Glomerular endothelial cell (primary cell): ENCODE results near the gene DEFB114. TPM values are rescaled to one million over a fixed set of nuclear protein-coding genes. Genes with fewer than 3 reads are reported as not detected.

Experiments
- DNase-seq: peaks from one replicate; pipeline ENCODE4 v3.0.0-alpha.2; 2011; ENCODE audit warnings: low read depth, low spot score; ENCODE audit errors: extremely low read depth
- total RNA-seq: library from RNA; depleted of rRNA; stranded (reverse); fragments of >200 nt; gene quantifications from 2 replicates; pipeline ENCODE4 v1.2.3, GENCODE V29; 2015

Gene DEFB114
- total RNA-seq, 1 donor from 2014 or later = not detected

GRCh38 chr6:49937811-49938210 is 26.2 kb downstream of the DEFB114 start:
- DNase-seq = no peak

DNA sequence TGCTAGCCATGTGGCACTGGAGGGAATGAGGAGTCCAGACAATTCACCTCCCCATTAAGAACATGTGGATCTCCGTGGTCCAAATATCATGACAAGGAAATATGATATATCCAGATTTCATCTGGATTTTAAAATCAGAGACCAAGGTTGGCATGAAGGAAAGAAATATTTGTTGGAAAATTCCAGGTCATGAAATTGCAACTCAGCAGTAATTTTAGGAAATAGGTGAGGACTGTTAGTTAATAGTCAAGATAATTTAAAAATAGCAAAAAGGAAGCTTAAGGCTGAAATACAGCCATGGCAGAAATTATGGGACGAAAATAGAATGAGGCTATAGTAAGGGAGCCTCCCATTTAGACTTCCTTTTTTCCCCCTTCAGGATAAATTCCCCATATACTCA is 26.9 kb downstream of the DEFB114 start:
- DNase-seq = no peak

DNA sequence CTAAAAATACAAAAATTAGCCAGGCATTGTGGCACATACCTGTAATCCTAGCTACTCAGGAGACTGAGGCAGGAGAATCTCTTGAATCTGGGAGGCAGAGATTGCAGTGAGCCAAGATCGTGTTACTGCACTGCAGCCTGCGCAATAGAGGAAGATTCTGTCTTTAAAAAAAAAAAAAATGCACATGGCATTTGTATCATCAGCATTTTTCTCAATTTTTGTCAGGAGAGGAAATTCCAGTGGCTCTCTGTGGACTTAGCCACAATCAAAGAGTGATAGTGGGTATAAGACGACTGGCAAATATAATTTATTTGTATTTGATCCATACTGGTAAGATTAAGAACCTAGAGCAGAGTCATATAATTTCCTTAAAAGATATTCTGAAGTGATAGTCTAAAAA is 28.6 kb downstream of the DEFB114 start:
- no peak for DNase-seq

GRCh38 chr6:49934770-49935169 is 29.2 kb downstream of the DEFB114 start:
- no peak for DNase-seq

- no peak for DNase-seq
These were observed 30.4 kb downstream of the DEFB114 start for GRCh38 chr6:49933526-49933925.

DNA sequence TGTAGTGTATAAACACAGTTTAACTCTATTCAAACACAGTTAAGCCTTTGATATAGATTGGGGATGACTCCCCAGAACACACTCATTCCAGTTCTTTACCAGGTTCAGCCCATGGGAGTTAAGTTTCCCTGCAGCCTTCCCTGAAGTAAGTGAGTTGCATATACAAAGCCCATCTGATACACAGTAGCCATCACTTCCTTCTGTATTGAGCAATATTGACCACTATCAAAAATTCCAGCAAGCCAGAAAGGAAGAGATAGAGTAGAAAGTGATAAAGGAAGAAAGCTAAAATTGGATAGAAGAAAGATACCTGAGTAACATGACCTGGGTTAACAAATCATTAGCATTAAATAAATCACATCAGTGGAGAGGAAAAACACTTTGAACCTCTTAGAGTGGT is 34.6 kb downstream of the DEFB114 start:
- DNase-seq = no peak

DNA sequence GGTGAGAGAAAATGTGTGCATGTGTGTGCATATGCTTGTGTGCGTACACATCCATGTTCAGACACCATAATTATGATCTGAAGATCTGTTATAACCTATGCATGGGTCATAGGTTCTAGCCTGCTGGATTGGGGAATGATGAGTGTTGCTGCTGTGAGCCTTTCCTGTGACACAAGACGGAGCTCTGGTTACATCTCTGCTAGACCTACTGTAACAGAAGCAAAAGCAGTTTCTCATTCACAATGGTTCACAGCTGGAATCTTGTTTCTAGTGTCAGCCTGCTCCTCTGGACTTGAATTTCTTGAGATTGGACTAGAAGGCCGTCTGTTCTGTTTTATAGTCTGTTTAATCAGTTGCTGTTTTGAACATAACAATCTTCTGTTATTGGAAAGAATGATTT is 40.1 kb downstream of the DEFB114 start:
- no peak for DNase-seq

DNA sequence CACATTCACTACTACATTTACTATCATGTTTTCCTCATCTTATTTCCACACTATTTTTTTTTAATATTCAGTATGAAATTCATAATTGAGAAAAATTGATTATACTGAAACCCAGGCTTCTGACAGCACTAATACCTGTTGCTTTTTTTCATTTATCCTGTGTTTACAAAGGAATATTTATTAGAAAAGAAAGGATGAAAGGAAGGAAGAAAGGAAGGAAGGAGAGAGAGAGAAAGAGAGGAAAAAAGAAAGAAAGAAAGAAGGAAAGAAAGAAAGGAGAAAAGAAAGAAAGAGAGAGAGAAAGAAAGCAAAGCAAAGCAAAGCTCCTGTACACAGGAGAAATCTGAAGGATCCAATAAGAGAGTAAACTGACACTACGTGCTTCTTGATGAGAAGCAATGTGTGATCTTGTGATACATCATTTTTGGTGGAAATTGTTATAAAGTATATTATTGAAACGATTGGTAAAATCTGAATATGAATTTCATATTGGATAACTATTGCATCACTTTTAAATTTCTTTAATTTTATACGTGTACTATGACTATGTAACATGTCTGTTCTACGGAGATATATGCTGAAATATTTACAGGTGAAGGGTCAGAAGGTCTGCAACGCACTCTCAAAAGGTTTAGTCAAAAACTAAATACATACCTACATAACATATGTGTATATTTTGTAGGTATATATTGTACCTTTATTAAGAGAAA is 43.9 kb downstream of the DEFB114 start:
- DNase-seq = no peak

DNA sequence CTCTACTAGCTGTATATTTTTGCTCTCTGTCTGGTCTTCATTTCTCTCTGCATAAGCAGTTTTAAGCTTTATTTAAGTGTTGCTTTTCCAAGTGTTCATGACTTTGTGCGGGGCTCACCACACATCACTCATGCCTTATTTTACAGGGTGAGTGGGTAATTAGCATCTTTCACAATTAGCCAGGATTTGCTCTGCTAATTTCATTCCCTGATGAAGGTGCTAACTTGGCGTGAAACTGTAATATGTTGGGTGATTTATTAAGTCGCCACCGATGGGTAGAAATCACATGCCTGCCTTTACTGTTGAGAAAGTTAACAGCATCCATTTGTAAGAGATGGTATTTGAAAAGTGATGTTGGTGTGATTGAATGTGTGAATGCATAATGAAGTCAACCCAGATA is 44.7 kb downstream of the DEFB114 start:
- no peak for DNase-seq

- DNase-seq = no peak
These were observed 45.2 kb downstream of the DEFB114 start for GRCh38 chr6:49918787-49919186.

DNA sequence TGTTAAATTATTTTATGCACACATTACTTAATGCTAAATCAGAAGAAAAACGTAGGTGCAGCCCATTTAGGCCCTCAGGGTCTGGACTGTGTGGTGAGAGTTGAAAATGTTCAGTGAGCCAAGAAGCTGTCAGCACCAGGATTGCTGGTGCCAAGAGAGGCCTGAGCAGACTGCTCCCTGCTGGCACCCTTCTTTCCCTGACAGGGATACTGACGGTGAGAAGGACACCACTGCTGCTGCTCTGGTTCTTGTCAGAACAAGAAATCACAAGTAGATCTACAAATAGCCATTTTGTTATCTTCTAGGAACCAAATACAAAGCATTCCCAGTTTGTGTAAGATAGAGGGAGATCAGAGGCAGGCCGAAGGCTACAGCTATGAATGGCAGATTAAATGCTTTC is 48.9 kb downstream of the DEFB114 start:
- DNase-seq = no peak

DNA sequence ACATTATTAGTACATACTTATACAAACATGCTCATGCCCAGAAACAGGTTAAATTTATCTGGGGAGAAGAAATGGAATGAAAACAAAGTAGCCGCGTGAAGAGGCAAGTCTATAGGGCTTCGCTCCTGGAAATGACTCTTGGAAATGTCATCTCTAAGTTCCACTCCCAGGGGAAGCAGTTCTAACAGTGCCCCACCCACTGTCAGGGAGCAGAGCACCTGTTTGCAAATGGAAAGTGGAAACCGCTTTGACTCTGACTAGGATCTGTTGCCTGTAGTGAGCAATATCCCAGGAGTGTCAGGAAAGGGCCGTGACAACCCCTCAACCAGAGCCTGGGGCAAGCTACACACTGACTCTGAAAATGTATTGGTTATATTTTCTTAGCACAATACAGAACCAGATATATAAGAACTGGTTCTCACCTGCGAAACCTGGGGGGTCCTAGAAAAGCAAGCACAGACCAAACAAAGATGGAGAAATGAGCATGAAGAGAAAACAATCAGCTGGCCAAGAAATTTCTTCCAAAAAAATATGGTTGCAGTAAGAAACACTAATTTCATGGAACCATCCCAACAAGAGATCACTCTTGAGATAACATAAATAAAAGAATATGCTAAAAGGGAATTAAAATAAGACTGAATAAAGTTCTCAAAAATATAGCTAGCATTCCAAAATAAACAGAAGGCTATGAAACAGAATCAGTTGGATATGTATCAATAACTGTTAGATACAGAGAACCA is 50.2 kb downstream of the DEFB114 start:
- DNase-seq = no peak

DNA sequence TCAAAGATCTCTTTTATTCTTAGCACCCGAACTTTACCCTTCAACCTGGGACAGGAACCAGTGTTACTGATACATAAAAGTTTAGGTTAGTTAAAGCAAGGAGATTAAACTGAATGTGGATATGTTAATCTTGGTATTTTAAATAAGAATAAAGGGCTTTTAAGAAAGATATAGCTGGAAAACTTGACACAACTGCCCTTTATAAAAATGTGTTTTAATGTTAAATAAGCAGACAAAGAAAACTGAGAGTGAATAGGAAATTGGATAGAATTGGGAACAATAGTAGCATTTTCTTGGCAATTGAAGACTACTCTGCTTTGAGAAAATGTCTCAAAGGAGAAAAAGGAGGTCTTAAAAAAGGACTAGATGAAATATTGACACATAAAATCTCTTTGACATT is 51.8 kb downstream of the DEFB114 start:
- no peak for DNase-seq

DNA sequence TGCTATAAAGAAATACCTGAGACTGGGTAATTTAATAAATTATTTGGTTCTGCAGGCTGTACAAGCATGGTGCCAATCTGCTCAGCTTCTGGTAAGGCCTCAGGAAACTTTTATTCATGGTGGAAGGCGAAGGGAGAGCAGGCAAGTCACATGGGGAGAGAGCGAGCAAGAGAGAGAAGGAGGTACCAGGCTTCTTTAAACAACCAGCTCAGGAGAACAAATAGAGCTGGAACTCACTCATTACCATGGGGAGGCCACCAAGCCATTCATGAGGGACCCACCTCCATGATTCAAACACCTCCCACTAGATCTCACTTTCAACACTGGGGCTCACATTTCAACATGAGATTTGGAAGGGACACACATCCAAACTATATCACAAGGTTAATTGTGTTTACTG is 52.7 kb downstream of the DEFB114 start:
- no peak for DNase-seq

Other genes with a start within 250 kb of the DEFB114 start
- not detected in 2 replicates for gene CRISP3, start 219.8 kb downstream of the DEFB114 start, total RNA-seq
- gene PGK2, start 176.9 kb downstream of the DEFB114 start, total RNA-seq = not detected in 2 replicates
- gene CRISP1, start 97.6 kb downstream of the DEFB114 start, total RNA-seq = not detected in 2 replicates
- gene DEFB113, start 5.5 kb upstream of the DEFB114 start, total RNA-seq = not detected in 2 replicates
- not detected in 2 replicates for gene DEFB110, start 57.8 kb upstream of the DEFB114 start, total RNA-seq
- not detected in 2 replicates for gene DEFB112, start 85.8 kb upstream of the DEFB114 start, total RNA-seq